HepG2 (cell line): Measurements from ENCODE around the gene EFCAB8. TPM values are rescaled to one million over a fixed set of nuclear protein-coding genes. Genes with fewer than 3 reads are reported as not detected.

ENCODE experiments used
- CCDC6 ChIP-seq: sonication (generic); formaldehyde crosslinking; IDR thresholded peaks from 2 replicates; pipeline ENCODE4 v1.8.1; 2022; ENCODE audit warnings: mild to moderate bottlenecking, missing genetic modification reagents, moderate library complexity
- DR1 ChIP-seq: sonication (generic); formaldehyde crosslinking; IDR thresholded peaks from 2 replicates; pipeline ENCODE4 v1.8.0; 2021; ENCODE audit warnings: mild to moderate bottlenecking, missing genetic modification reagents, inconsistent platforms
- DZIP1 ChIP-seq: sonication (generic); formaldehyde crosslinking; IDR thresholded peaks from 2 replicates; pipeline ENCODE4 v1.5.0; 2020; ENCODE audit warnings: mild to moderate bottlenecking, missing genetic modification reagents
- FOSL2 ChIP-seq: sonication (generic); formaldehyde crosslinking; IDR thresholded peaks from 2 replicates; pipeline ENCODE4 v1.4.0; 2020; ENCODE audit warnings: missing genetic modification reagents
- ISL2 ChIP-seq: sonication (generic); formaldehyde crosslinking; IDR thresholded peaks from 2 replicates; pipeline ENCODE4 v1.5.0; 2020; ENCODE audit warnings: missing genetic modification reagents
- KDM2A ChIP-seq: sonication (generic); formaldehyde crosslinking; IDR thresholded peaks from 2 replicates; pipeline ENCODE4 v1.4.0; 2020; ENCODE audit warnings: low read depth, missing genetic modification reagents, borderline replicate concordance
- KDM5A ChIP-seq: fragments of 200-600 bp; sonication (generic); IDR thresholded peaks from 2 replicates; pipeline ENCODE4 v1.7.0; 2018; ENCODE audit warnings: antibody characterized with exemption, mild to moderate bottlenecking, low read length, borderline replicate concordance
- MYC ChIP-seq: sonication (generic); formaldehyde crosslinking; IDR thresholded peaks from 2 replicates; pipeline ENCODE4 v1.9.0; 2021; ENCODE audit warnings: missing genetic modification reagents, borderline replicate concordance
- NFATC3 ChIP-seq: sonication (generic); formaldehyde crosslinking; IDR thresholded peaks from 2 replicates; pipeline ENCODE4 v1.5.1; 2020; ENCODE audit warnings: mild to moderate bottlenecking, missing genetic modification reagents
- RFX1 ChIP-seq: fragments of 450-650 bp; IDR thresholded peaks from 2 replicates; pipeline ENCODE4 v1.6.1; 2017
- RNF219 ChIP-seq: sonication (generic); formaldehyde crosslinking; IDR thresholded peaks from 2 replicates; pipeline ENCODE4 v1.5.0; 2020; ENCODE audit warnings: mild to moderate bottlenecking, missing genetic modification reagents
- TFAP4 ChIP-seq: sonication (generic); IDR thresholded peaks from 2 replicates; pipeline ENCODE4 v1.6.1; 2016; ENCODE audit warnings: low read depth, borderline replicate concordance
- ZBTB3 ChIP-seq: sonication (generic); formaldehyde crosslinking; IDR thresholded peaks from 2 replicates; pipeline ENCODE4 v1.4.0; 2020; ENCODE audit warnings: low read depth, mild to moderate bottlenecking, moderate library complexity, missing genetic modification reagents, borderline replicate concordance
- ZBTB37 ChIP-seq: sonication (generic); formaldehyde crosslinking; IDR thresholded peaks from 2 replicates; pipeline ENCODE4 v1.4.0; 2020; ENCODE audit warnings: mild to moderate bottlenecking, missing genetic modification reagents
- ZNF441 ChIP-seq: sonication (generic); formaldehyde crosslinking; IDR thresholded peaks from 2 replicates; pipeline ENCODE4 v1.7.0; 2021; ENCODE audit warnings: missing genetic modification reagents, borderline replicate concordance
- ZNF513 ChIP-seq: sonication (generic); formaldehyde crosslinking; conservative IDR thresholded peaks from 2 replicates; pipeline ENCODE4 v1.5.0; 2020; ENCODE audit warnings: missing genetic modification reagents
- ZNF530 ChIP-seq: sonication (generic); formaldehyde crosslinking; IDR thresholded peaks from 2 replicates; pipeline ENCODE4 v1.5.0; 2020; ENCODE audit warnings: low read depth, mild to moderate bottlenecking, missing genetic modification reagents
- ZNF746 ChIP-seq: sonication (generic); formaldehyde crosslinking; IDR thresholded peaks from 2 replicates; pipeline ENCODE4 v1.8.0; 2022; ENCODE audit warnings: mild to moderate bottlenecking, missing genetic modification reagents
- polyA plus RNA-seq, 8 experiments: library from polyadenylated mRNA; depleted of rRNA in 3 of 8; stranded (reverse) in 7 of 8; unstranded in 1 of 8; fragments of >200 nt; fragmentation: Illumina TruSeq in 4 of 8; extraction: Trizol in 4 of 8; gene quantifications; 2 replicates each; pipeline versions ENCODE4 v1.2.1 to v1.2.3, GENCODE V29; 2011 to 2016; ENCODE audit warnings: low read depth in 4 of 8, missing spikeins in 1 of 8, mixed read lengths in 1 of 8; ENCODE audit not compliant: insufficient read depth in 1 of 8
- total RNA-seq, 5 experiments: library from RNA; depleted of rRNA; stranded (reverse); fragments of >200 nt; fragmentation: Illumina TruSeq; extraction: Trizol; gene quantifications; 2 replicates each; pipeline ENCODE4 v1.2.3, GENCODE V29; 2016; ENCODE audit warnings: low read depth in 1 of 5

Gene EFCAB8
- total and polyA plus RNA-seq, 2 of the 13 experiments (the other 11 are each of a cell fraction or from before 2014, with no cell fraction given), result 0.15 to 0.22 TPM

GRCh38 chr20:33010674-33011449 lies 152.1 kb downstream of the EFCAB8 start (continued):
- no peak for TF ChIP-seq ZBTB37 (CRISPR knock-in tag)
- no peak for TF ChIP-seq NFATC3 (CRISPR knock-in tag)
- no peak for TF ChIP-seq RFX1
- 0 out of 2 replicates have a peak, but pooled peaks have one; percentile 37 for TF ChIP-seq ZNF441 (CRISPR knock-in tag)
- TF ChIP-seq KDM2A (CRISPR knock-in tag), result no peak
- 0 out of 2 replicates have a peak, but pooled peaks have one; percentile 57 for TF ChIP-seq ZNF513 (CRISPR knock-in tag)
- no peak for TF ChIP-seq RNF219 (CRISPR knock-in tag)
- TF ChIP-seq CCDC6, result no peak
- no peak for TF ChIP-seq DZIP1
- no peak for TF ChIP-seq ZNF746 (CRISPR knock-in tag)
- no peak; the same call in 1 of the 2 replicates for TF ChIP-seq DR1
- TF ChIP-seq FOSL2 (CRISPR knock-in tag), result no peak
- TF ChIP-seq TFAP4, result no peak
- no peak for TF ChIP-seq KDM5A
- TF ChIP-seq MYC (CRISPR knock-in tag), result peak; percentile 55; the same call in 1 of the 2 replicates
- 0 out of 2 replicates have a peak, but pooled peaks have one; percentile 22 for TF ChIP-seq ISL2 (CRISPR knock-in tag)
- TF ChIP-seq ZNF530 (CRISPR knock-in tag), result no peak
- no peak for TF ChIP-seq ZBTB3 (CRISPR knock-in tag)
